ENCODE measurements around the gene ABCF1. TPM values are rescaled to one million over a fixed set of nuclear protein-coding genes. Genes with fewer than 3 reads are reported as not detected.

The ABCF1 gene
- total RNA-seq, 1 donor from 2014 or later = 37.8 TPM

DNA sequence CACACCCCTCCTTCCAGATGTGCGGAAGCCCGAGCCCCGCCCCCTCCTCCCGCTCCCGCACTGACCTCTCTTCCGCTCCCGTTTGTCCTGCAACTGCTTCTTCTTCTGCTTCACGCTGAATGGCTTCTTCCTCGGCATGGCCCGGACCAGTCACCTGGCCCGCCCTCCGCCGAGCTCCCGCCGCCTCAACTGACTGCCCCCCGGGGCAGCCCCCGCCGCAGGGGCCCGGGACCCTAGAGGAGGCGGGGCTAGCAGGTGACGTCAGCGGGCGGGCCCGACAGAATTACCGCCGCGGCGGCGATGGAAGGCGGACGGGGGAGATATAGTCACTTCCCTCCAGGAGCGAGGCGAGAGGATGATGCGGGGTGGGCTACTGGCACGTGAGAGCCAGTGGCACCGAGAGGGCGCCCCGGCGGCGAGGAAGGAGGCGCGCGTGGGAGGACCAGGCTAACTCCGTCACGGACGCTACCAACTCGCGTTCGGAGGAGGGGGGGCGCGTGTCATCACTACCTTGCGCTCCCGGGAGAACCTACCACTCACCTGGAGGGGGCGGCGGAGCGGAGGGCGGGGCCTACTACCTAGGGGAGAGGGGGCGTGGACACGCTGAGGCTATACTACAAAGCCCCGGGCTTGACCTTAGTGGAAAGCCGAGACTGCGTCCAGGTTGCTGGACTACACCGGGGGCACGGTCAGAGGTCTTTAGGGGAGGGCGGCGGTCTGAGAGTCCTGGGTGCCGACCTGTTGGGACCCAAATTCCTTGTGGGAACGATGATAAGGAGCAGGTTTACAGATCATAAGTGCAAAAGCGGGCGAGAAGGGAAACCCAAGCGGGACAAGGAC is 15.0 kb upstream of the ABCF1 start, which contains the start of gene GNL1:
Gene GNL1, minus strand, starts transcription at position 424 of the 840 bp plus-strand sequence. Its CDS starts 286 bp downstream, at position 138.
- peak; percentile 83 for ATAC-seq
- intact Hi-C loops (cut with micrococcal nuclease) = no loop called here
- peak; percentile 95 for DNase-seq

DNA sequence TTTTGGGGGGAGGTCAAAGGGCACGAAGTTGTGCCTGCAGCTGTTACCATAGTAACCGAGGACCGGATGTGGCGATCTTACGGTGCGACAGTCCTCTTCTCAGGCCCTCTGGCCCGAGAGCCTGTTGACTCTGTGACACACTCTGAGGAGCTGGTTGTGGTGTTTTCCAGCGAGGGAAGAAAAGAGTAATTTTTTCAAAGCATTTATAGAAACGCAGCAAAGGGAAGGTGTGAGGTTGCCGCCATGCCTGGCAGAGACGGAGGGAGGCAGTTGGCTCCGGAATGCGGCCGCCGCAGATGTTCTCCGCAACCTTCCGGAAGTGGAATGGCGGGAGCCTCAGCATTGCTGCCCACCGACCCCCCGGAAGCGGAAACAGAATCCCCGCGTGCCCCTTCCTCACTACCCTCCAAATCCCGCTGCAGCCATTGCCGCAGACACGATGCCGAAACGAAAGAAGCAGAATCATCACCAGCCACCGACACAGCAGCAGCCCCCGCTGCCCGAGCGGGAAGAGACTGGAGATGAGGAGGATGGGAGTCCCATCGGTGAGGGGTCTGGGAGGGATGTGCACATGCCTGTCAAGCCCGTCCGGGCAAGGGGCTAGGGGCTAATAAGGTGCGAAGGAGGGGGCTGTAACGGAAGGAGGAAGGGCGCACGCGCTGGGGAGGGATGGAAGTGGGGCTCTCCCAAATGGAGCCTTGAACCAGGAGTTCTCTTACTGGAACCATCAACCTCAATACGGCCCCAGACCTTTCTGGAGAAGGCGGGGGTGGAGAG is 14.1 kb upstream of the ABCF1 start, which contains the start of gene PRR3:
Gene PRR3, plus strand, starts transcription at position 390 of the 777 bp plus-strand sequence. Its CDS starts 50 bp downstream, at position 440.
- peak; percentile 83 for ATAC-seq
- intact Hi-C loops (cut with micrococcal nuclease) = no loop called here

DNA sequence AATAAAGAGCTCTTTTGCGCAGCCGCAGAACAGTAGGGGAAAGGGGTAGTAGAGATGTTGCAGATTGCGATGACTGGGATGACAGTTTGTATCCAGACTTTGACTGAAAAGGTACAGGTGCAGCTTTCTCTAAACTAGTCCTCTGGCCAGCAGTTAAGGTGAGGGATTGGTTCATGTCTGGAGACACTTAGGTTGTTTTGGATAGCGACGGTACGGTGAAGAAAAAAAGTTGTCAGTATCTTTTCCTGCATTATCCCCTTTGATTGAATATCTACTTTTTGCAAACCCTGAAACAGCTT is 13.6 kb upstream of the ABCF1 start:
- ATAC-seq = no peak
- DNase-seq = no peak
- intact Hi-C loops (cut with micrococcal nuclease) = no loop called here

More for the DNA sequence above, 14.1 kb upstream of the ABCF1 start, which contains the start of gene PRR3:
- DNase-seq = peak; percentile 88

DNA sequence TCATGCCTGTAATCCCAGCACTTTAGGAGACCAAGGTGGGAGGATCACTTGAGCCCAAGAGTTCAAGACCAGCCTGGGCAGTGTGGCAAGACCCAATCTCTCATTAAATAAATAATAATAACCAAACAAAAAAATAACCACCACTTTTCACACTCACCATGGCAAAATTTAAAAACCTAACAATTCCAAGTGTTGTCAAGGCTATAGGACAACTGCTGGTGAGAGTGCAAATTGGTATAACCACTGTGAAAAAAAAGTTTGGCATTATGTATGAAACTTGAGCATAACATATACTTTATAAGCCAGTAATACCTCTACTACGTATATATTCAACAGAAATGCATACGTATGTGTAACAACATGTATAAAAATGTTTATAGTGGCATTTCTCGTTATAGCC is 10.3 kb upstream of the ABCF1 start:
- DNase-seq = no peak
- intact Hi-C loops (cut with micrococcal nuclease) = no loop called here
- no peak for ATAC-seq

DNA sequence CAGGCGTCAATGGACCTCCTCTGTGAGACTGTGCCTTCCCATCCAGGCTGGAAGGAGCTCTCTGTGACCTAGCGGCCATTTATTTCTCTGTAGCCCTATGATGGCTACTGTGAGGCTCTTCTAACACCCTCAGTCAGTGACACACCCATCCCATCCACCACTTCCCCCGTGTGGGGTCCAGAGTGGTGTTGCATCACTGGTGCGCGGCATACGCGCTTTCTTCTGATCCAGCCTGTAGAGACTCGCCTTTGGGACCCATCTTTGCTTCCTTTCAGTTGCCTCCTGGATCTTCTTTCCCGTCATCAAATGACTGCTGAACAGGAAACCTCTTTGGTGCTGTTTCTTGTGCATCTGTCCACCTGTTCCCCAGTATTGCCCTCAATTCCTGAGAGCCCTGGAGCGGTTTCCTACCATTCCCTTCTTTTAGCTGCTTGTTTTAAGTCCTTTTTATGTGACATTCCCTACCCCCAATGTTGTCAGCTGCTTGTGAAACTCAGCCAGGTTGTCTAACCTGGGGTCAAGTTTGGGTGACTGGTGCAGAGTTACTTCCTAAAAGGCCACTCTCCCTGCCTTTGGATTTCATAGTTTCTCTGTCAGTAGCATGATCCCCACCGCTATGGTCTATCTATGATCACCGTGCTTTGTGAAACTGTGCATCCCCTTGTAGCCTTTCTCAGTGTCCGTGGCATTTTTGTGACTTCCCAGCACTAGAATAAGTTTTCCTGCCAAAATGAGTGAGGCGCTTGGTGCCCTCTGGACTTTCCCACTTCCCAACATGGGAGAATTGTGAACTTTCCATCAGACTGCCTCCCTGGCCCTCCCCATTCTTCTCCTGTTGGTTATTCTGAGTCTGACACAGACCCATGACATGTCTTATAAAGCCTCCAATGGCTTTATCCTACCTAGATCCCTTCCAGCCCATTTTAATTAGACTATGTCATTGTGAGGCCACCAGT is 8.5 kb upstream of the ABCF1 start:
- ATAC-seq (no peak), DNase-seq (no peak)
- intact Hi-C loops (cut with micrococcal nuclease) = no loop called here

DNA sequence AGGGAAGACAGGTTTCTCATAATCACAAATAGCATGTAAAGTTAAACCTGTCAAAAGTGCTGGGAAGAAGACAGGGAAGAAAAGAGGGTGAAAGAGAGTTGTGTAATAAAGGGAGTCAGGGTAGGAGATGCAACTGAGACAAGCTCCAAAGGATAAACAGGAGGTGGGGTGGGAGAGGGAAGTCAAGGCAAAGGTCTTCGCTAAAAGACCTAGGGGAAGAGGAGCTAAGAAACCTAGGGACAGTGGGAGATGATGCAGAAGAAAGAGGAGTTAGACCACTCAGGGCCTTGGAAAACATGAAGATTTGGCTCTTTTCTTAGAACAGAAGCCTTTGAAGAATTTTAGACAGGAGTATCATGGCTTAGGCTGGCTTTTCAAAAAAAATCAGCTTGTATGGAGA is 7.1 kb upstream of the ABCF1 start:
- DNase-seq (no peak), ATAC-seq (no peak)
- intact Hi-C loops (cut with micrococcal nuclease) = no loop called here

DNA sequence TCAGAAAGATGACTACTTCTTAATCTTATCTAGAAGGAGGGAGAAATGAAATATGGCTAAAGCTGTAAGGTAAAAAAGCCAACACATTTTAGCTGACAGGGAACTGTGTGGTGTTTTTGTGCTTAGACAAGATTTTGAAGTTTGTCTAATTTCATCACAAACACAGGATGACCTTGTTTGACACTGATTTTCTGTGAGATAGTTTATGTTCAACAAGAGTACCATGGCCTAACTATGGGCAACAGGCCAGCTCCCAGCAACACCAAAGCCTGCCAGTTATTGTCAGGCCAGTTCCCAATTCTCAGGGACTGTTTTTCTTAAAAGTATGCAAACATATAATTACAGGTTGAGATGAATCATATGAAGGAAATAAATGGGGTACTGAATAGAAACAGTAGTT is 5.5 kb upstream of the ABCF1 start:
- DNase-seq (no peak), ATAC-seq (no peak)
- intact Hi-C loops (cut with micrococcal nuclease) = loop anchor here (5.0 kb wide), 1 partner anchor 347 kb away; the partner anchor contains the start of gene VARS2

DNA sequence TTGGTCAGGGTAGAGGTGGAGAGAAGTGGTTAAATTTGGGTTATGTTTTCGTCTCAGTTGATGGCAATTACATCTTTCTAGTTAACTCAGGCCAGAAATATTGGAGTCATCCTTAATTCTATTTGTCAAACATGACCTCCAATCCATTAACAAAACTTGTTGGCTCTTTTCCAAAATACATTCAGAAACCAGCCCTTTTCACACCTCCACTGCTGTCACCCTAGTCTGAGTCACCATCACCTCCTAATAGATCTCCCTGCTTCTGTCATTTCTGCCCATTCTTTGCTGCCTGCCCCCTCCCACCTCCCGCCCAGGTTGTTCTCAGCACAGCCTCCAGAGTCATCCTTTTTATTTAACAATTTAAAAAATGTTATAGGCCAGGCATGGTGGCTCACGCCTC is 3.0 kb upstream of the ABCF1 start:
- DNase-seq = no peak
- intact Hi-C loops (cut with micrococcal nuclease) = loop anchor here (5.0 kb wide), 1 partner anchor 344 kb away; the partner anchor contains the start of gene VARS2
- ATAC-seq = no peak

DNA sequence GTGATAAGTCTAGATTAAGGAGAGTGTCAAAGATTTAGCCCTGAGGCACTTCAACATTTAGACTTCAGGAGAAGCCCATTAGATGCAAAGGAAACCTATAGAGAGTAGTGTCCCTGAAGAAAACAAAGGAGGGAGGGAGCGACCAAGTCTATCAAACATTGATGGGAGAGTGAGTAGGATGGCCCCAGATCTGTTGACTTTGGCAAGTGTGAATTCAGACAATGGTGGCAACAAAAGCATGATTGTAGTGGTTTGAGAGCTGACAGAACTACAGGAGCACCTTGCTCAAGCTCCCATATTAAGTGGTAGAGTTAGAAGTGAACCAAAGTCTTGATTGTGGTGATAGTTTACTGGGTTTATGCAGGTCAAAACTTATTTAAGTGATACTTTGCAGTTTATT is 979 bp upstream of the ABCF1 start:
- DNase-seq = no peak
- intact Hi-C loops (cut with micrococcal nuclease) = no loop called here
- no peak for ATAC-seq

DNA sequence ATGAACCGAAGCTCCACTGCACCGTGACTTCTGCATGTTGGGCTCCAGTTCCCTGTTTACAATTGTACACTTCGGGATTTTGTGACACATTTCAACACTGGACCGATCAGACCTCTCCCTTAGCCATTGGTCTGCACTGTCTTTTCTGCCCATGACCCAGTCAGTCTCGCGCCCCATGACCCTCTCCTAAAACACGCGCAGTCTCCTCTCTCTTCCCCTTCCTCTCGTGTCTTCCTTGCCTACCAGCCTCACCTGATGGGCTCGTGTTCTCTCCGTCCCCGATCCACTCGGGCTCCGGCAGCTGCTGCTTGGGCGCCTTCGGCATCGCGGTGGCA is 535 bp upstream of the ABCF1 start:
- DNase-seq (no peak), ATAC-seq (peak; percentile 21)
- intact Hi-C loops (cut with micrococcal nuclease) = no loop called here

DNA sequence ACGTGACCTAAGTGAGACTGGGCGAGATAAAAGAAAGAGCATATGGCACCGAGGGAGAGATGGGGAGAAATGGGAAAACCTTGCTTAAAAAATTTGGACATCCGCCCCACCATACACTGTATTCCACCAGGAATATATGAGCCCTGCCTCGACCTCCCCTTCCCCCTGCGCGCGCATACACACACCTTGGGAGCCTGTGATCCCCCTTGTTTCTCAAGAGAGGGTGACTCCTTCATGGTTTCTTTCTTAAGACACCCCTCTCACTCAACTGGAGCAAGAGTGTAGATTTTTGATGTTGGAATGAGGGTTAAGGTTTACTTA is 480 bp downstream of the ABCF1 start:
- intact Hi-C loops (cut with micrococcal nuclease) = no loop called here
- no peak for DNase-seq

DNA sequence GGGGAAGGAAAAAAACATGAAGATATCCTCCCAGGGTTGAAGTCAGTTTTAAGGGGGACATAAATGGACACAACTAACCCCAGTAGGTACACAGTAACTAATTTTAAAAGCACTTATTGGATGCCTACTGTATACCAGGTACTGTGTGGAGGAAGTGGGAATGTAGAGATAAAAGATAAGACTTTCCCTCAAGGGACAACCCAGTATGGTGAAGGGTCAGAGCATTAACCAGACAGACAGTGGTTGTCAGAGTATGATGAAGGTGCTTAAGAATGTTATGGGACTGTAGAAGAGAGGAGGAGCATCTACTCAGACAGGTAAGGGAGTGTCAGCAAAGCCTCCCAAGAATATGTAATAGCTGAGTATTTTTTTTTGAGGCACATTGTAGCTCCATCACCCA is 906 bp downstream of the ABCF1 start:
- DNase-seq (no peak), ATAC-seq (no peak)
- intact Hi-C loops (cut with micrococcal nuclease) = no loop called here

More for the DNA sequence above, 480 bp downstream of the ABCF1 start:
- no peak for ATAC-seq

DNA sequence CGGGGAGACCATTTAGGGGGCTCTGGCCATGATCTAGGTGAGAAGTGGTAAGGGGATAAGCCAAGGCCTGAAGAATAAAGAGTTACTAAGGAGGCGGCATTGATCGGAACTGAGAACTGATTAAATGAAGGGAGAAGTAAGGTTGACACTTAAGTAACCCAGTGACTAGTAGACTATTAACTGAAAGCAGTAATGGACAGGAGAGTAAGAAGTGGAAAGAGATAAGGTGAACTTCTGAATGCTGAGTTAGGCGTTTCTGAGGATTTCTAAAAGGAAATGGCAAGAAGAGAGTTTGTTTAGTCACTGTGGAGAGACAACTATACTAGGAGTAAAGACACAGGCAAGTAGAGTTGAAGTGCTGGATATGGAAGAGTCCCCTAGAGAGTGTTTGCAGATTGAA is 1.9 kb downstream of the ABCF1 start:
- no peak for ATAC-seq
- intact Hi-C loops (cut with micrococcal nuclease) = no loop called here
- no peak for DNase-seq

DNA sequence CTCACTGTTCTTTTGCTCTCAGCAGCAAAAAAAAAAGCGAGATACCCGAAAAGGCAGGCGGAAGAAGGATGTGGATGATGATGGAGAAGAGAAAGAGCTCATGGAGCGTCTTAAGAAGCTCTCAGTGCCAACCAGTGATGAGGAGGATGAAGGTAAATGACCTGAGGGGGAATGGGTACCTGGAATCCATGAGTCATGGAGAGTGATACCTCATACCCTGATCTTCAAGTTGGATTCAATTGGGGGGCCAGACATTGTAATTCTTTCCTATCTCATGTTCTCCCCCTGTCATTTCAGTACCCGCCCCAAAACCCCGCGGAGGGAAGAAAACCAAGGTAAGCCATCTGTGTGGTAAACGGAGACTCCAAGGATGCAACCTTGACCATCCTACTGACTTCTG is 6.8 kb downstream of the ABCF1 start:
- DNase-seq = no peak
- intact Hi-C loops (cut with micrococcal nuclease) = no loop called here
- ATAC-seq = no peak

DNA sequence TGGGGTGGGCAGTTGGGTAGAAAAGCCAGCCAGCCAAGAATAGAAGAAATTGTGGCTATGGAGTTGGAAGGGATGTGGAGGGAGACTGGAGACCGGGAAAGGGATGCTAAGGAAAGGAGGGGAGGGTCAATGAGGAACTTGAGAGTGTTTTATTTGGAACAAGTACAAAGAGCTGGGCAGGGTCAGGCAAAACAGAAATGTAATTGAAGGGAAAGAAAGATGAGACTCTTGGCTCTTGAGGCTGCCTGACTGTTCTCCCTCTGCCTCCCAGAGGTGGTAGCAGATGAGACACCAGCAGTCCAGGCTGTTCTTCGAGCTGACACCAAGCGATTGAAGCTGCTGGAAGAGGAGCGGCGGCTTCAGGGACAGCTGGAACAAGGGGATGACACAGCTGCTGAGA is 12.7 kb downstream of the ABCF1 start:
- DNase-seq = no peak
- no peak for ATAC-seq
- intact Hi-C loops (cut with micrococcal nuclease) = no loop called here

DNA sequence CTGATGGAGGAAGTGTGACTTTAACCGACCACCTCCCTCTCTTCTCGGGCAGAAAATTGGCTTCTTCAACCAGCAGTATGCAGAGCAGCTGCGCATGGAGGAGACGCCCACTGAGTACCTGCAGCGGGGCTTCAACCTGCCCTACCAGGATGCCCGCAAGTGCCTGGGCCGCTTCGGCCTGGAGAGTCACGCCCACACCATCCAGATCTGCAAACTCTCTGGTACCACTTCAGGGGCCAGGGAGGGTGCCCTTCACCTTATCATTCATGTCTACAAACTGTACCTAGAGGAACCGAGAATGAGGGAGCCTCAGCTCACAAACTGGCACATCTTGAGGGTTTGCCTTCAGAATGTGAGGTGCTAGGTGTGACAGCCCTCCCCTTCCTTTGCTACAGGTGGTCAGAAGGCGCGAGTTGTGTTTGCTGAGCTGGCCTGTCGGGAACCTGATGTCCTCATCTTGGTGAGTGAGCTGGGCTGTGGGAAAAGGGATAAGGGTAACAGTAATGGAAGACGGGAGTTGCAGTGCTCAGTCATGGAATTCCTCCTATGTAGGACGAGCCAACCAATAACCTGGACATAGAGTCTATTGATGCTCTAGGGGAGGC is 18.6 kb downstream of the ABCF1 start:
- intact Hi-C loops (cut with micrococcal nuclease) = no loop called here
- ATAC-seq = no peak
- no peak for DNase-seq

DNA sequence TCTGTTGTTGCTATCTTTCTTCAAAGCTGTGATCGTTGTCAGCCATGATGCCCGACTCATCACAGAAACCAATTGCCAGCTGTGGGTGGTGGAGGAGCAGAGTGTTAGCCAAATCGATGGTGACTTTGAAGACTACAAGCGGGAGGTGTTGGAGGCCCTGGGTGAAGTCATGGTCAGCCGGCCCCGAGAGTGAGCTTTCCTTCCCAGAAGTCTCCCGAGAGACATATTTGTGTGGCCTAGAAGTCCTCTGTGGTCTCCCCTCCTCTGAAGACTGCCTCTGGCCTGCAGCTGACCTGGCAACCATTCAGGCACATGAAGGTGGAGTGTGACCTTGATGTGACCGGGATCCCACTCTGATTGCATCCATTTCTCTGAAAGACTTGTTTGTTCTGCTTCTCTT is 19.3 kb downstream of the ABCF1 start:
- intact Hi-C loops (cut with micrococcal nuclease) = no loop called here
- ATAC-seq (peak; percentile 29), DNase-seq (no peak)

DNA sequence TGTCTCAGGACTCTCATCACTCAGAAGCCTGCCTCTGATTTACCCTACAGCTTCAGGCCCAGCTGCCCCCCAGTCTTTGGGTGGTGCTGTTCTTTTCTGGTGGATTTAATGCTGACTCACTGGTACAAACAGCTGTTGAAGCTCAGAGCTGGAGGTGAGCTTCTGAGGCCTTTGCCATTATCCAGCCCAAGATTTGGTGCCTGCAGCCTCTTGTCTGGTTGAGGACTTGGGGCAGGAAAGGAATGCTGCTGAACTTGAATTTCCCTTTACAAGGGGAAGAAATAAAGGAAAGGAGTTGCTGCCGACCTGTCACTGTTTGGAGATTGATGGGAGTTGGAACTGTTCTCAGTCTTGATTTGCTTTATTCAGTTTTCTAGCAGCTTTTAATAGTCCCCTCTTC is 19.8 kb downstream of the ABCF1 start:
- ATAC-seq (peak; percentile 20), DNase-seq (no peak)
- intact Hi-C loops (cut with micrococcal nuclease) = no loop called here

DNA sequence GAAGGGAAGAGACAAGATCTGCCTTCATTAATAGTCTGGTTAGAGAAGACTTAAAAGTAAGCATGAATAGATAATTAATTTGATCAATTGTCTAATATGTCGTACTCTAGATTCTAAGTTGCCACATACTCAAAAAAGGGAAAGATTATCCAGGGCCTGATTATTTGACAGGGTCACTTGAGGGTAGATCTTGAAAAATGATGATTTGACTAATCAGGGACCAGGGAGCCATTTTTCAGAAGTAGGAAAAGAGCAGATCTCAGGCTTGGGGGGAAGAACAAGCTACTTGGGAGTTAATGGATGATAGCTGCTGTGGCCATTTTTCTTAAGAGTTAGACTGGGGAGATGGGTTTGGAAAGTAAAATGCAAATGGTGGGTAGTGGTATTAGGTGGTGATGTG is 21.0 kb downstream of the ABCF1 start:
- ATAC-seq = no peak
- DNase-seq = no peak
- intact Hi-C loops (cut with micrococcal nuclease) = no loop called here

All from left ventricle myocardium superior (tissue), 1 donor.